Right lobe of liver (tissue), 6 donors: ENCODE results near the gene ATP13A3. TPM values are rescaled to one million over a fixed set of nuclear protein-coding genes. Genes with fewer than 3 reads are reported as not detected.
"Not testable (repeated sequence)": the region's sequence is repeated elsewhere in the genome, so short reads cannot be mapped to it uniquely, and the experiment has no call there.

Experiments
- ATAC-seq, 4 donors: fragments of 200-7000 bp; cut with Tn5 transposase; one replicate each; pipeline ENCODE4 v1.9.1; 2020; ENCODE audit warnings: mild to moderate bottlenecking in 4 of 4, moderate library complexity in 4 of 4
- DNase-seq, 3 donors: peaks; one replicate each; pipeline ENCODE4 v3.0.0-alpha.2; 2020
- H3K27ac ChIP-seq, 3 donors: fragments of 200-600 bp; one replicate each; pipeline ENCODE4 v1.8.0; 2022
- H3K27me3 ChIP-seq, 2 donors: fragments of 200-600 bp; one replicate each; pipeline ENCODE4 v1.8.0; 2022
- H3K36me3 ChIP-seq, 4 donors: fragments of 200-600 bp; sonication (generic) in 1 of 4; one replicate each; pipeline versions ENCODE4 v1.5.1 to v1.8.0; 2017 to 2022; ENCODE audit warnings: control low read depth in 1 of 4
- H3K4me1 ChIP-seq, 4 donors: fragments of 200-600 bp; sonication (generic) in 1 of 4; one replicate each; pipeline versions ENCODE4 v1.5.1 to v1.8.0; 2017 to 2022; ENCODE audit warnings: control low read depth in 1 of 4
- H3K4me3 ChIP-seq, 3 donors: fragments of 200-600 bp; one replicate each; pipeline ENCODE4 v1.8.0; 2022
- H3K9me3 ChIP-seq, 4 donors: fragments of 200-600 bp; sonication (generic) in 1 of 4; one replicate each; pipeline versions ENCODE4 v1.5.1 to v1.8.0; 2017 to 2022; ENCODE audit warnings: control low read depth in 1 of 4
- POLR2A ChIP-seq: fragments of 450-650 bp; IDR thresholded peaks from one replicate; pipeline ENCODE4 v1.6.1; 2017; ENCODE audit warnings: antibody characterized with exemption, mild to moderate bottlenecking
- WGBS: methylation state at CpG from one replicate; pipeline ENCODE4 v1.1.6; 2018; ENCODE audit warnings: low coverage, low lambda C conversion rate; ENCODE audit not compliant: insufficient coverage; ENCODE audit errors: missing lambda C conversion rate; 5-methylcytosine and 5-hydroxymethylcytosine counted together
- intact Hi-C, 2 donors: fragments of 100-400 bp; cut with DNase I; formaldehyde crosslinking; loops; one replicate each; pipeline versions ENCODE4 v1.11.2 to v1.14.1; 2022
- total RNA-seq, 6 experiments: library from RNA; depleted of rRNA in 2 of 6; stranded (reverse); fragments of >200 nt in 2 of 6; fragmentation: NEBNext Ultra II Directional in 3 of 6; extraction: Animal tissue kit (Norgen Biotek cat#: 25700) in 3 of 6; gene quantifications; one replicate each; pipeline versions ENCODE4 v1.1.0 to v1.2.4, GENCODE V29; 2016 to 2023
- TF ChIP-seq, protein P1 (sequence below), 4 donors: fragments of 200-600 bp in 3 of 4; fragments of 450-650 bp in 1 of 4; IDR thresholded peaks; one replicate each; pipeline versions ENCODE4 v1.5.1 to v1.8.0; 2016 to 2022; ENCODE audit warnings: antibody characterized with exemption in 4 of 4, mild to moderate bottlenecking in 2 of 4
- donor health status: DM: no; HTN: yes; CAD: no.
- donor health status: DM: no; HTN: no; CAD: no.
- donor health status: DM: no; HTN: no; CAD: no.
- donor health status: DM: no; HTN: yes; CAD: no.
- donor health status: DM: no; HTN: yes; CAD: no.

Gene ATP13A3
- total RNA-seq, 6 experiments from 2014 or later: 109 to 172 (median 145) TPM

DNA sequence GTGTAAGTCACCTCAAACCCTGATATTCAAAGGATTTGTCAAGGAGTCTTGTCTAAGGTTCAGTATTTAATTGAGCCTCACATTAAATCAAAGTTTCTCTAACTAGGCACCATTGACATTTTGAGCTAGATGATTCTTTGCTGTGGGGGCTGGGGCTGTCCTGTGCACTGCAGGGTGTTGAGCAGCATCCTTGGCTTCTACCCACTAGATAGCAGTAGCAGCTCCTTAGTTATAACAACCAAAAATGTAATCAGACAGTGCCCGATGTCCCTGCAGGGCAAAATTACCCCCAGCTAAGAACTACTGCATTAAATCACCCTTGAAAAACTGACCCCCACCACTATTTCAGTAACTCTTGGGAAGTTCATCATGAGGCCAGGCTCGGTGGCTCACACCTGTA is 17.3 kb upstream of the ATP13A3 start:
- 100% methylated on average over 2 of the region's 2 CpGs for WGBS
- no peak overlapping the region for H3K27ac ChIP-seq
- no peak for DNase-seq
- no peaks in the 10 kb centered on the region for H3K4me1 ChIP-seq
- H3K27me3 ChIP-seq: no peaks in the 10 kb centered on the region
- intact Hi-C loops: no loop called here
- no peaks in the 10 kb centered on the region for H3K9me3 ChIP-seq
- no peaks in the 10 kb centered on the region for H3K36me3 ChIP-seq
- ATAC-seq: no peak
- no peak for TF ChIP-seq POLR2A
- TF ChIP-seq, protein P1, sequence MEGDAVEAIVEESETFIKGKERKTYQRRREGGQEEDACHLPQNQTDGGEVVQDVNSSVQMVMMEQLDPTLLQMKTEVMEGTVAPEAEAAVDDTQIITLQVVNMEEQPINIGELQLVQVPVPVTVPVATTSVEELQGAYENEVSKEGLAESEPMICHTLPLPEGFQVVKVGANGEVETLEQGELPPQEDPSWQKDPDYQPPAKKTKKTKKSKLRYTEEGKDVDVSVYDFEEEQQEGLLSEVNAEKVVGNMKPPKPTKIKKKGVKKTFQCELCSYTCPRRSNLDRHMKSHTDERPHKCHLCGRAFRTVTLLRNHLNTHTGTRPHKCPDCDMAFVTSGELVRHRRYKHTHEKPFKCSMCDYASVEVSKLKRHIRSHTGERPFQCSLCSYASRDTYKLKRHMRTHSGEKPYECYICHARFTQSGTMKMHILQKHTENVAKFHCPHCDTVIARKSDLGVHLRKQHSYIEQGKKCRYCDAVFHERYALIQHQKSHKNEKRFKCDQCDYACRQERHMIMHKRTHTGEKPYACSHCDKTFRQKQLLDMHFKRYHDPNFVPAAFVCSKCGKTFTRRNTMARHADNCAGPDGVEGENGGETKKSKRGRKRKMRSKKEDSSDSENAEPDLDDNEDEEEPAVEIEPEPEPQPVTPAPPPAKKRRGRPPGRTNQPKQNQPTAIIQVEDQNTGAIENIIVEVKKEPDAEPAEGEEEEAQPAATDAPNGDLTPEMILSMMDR (IDR thresholded peaks at IDR 0.05): no peak
- no peak overlapping the region for H3K4me3 ChIP-seq

GRCh38 chr3:194503081-194503531 is 16.3 kb upstream of the ATP13A3 start:
- peaks cover 0 to 4% (median 0%) of the 10 kb centered on the region in 4 donors for H3K4me1 ChIP-seq
- no peaks in the 10 kb centered on the region for H3K9me3 ChIP-seq
- H3K36me3 ChIP-seq: no peaks in the 10 kb centered on the region
- ATAC-seq (no peak), DNase-seq (no peak)
- intact Hi-C loops: no loop called here
- H3K27me3 ChIP-seq: no peaks in the 10 kb centered on the region
- H3K27ac ChIP-seq: no peak overlapping the region
- 96% methylated on average over 2 of the region's 2 CpGs for WGBS
- no peak overlapping the region for H3K4me3 ChIP-seq
- TF ChIP-seq POLR2A: no peak
- TF ChIP-seq, protein P1 (IDR thresholded peaks at IDR 0.05): no peak

DNA sequence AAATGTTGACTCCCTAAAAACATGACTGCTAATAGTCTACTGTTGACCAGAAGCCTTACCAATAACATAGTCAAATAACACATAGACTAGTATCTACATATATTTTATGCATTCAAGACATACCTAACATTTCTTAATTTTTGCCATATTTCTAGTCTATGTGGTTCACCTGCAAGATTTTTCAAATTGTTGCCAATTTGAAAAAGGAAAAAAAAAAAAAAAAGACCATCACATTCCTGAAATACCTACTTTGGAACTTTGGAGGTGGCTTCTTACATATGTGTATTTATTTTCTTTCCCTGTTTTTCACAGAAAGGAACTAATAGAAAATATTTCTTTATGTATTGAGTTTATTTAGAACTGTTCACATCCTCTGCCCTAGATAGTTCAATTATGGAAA is 13.4 kb upstream of the ATP13A3 start:
- Histone ChIP-seq H3K4me1 (peaks cover 2 to 29% (median 15%) of the 10 kb centered on the region in 4 donors), H3K4me3 (no peak overlapping the region), H3K27me3 (no peaks in the 10 kb centered on the region), H3K27ac (no peak overlapping the region), H3K36me3 (no peaks in the 10 kb centered on the region), H3K9me3 (no peaks in the 10 kb centered on the region)
- intact Hi-C loops: no loop called here
- ATAC-seq (no peak), DNase-seq (no peak)
- no peak for TF ChIP-seq POLR2A
- TF ChIP-seq, protein P1 (IDR thresholded peaks at IDR 0.05): no peak

DNA sequence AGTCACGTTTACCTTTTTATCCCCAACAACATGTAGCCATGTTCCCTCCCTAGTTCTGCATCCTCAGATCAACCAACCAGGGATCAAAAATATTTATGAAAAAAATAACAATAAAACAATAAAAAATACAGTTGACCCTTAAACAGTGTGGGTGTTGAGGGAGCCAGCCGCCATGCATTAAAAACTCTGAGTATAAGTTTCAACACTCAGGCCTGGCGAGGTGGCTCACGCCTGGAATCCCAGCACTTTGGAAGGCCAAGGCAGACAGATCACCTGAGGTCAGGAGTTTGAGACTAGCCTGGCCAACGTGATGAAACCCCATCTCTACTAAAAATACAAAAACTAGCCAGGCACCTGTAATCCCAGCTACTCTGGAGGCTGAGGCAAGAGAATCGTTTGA is 12.7 kb upstream of the ATP13A3 start:
- H3K27me3 ChIP-seq, H3K9me3 ChIP-seq, intact Hi-C loops, ATAC-seq, H3K4me3 ChIP-seq, H3K27ac ChIP-seq, H3K36me3 ChIP-seq, DNase-seq: not testable (repeated sequence)
- WGBS: 78% methylated on average over 5 of the region's 6 CpGs
- H3K4me1 ChIP-seq: peaks cover 2 to 34% (median 17%) of the 10 kb centered on the region in 4 donors

GRCh38 chr3:194497799-194498575 is 11.2 kb upstream of the ATP13A3 start:
- WGBS: 49% methylated on average over 8 of the region's 8 CpGs
- Histone ChIP-seq H3K4me1 (peaks cover 2 to 45% (median 18%) of the 10 kb centered on the region in 4 donors), H3K9me3 (no peaks in the 10 kb centered on the region), H3K27ac (peak overlapping the region in 2 of 3 donors; percentile 34 to 91), H3K4me3 (no peak overlapping the region), H3K36me3 (no peaks in the 10 kb centered on the region), H3K27me3 (no peaks in the 10 kb centered on the region)
- no peak for TF ChIP-seq POLR2A
- TF ChIP-seq, protein P1 (IDR thresholded peaks at IDR 0.05): no peak
- ATAC-seq (peak; percentile 53 to 66 (median 62)), DNase-seq (peak in 2 of 3 donors; percentile 35 to 62)
- intact Hi-C loops: no loop called here
